ENCODE measurements around the gene PCCA.

Gene PCCA

DNA sequence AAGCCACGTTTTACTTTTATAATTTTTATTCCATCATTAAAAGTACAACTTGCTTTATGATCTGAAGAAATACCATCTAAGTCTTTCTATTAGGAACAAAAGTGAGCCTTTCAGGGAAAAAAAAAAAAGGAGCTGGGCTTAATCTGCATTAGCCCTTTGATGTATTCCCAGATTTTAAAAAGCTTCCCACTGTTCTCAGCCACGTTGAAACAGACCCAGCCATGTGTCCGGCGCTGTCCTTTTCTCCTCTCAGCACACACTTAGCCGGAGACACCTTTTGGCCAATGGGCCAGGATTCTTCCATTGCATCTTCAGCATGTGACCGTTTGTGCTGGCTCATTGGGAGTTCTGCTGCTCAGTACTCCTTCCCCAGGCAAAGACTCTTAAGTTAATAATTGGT lies 394.2 kb downstream of the PCCA start:
- DNase-seq: no peak

DNA sequence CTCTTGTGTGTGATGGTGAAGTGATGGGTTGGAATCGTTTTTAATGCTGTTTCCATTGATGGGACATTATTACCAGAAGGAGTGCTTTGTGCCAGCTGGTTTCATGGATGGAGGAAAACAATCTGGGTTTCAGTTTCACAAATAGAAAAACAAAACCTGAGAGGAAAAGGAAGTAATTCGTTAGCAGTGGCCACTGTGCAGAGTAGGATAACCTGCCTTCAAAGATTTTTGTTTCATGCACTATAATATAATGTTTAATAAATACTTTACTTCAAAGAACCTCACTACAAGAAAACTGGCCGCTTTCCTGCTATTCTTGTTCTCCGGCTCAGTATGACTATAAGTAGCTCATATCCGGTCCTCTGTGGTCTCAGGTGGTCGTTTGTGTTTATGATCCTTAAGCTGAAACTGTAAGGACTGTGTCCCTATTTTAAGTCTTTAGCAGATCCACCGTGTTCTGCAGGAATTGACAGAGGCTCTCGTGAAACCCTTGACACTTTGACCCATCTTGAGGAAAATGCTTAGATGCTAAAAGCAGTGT lies 395.0 kb downstream of the PCCA start:
- no peak for DNase-seq

DNA sequence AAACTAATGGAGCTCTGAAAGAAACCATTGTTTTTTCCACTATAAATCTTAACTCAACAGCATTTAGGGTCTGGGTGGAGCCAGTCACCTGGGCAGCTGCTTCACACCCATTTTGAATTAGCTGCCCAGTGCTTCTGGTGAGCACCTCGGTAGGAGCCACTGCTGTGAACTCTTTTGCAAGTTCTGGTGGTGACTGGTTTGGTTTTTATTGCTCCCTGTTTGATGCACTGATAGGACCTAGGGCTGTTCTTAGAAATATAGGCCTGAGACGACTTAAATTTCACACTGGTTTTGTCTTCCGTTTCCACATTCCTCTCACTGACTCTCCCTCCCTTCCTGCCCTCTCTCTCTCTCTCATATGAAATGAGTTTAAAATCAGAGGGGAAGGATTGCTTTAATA lies 395.8 kb downstream of the PCCA start:
- DNase-seq: no peak

DNA sequence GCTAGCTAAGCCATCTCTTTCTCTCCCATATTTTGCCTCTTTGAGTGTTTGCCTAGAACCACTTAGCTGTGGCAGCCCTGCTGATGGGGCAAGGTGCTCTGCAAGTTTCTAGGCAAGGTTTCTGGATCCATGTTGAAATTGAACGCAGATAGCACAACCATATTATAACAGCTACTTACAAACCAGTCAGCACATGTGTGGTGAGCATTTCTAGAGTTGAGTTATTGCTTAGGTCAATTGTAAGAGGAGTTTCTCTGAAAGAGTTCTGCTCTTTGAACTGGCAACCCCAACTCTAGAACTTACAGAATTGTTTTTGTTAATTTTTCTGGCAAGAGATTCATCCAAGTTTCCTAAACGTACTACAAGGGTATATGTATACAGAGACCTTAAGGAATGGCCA lies 396.4 kb downstream of the PCCA start:
- no peak for DNase-seq

DNA sequence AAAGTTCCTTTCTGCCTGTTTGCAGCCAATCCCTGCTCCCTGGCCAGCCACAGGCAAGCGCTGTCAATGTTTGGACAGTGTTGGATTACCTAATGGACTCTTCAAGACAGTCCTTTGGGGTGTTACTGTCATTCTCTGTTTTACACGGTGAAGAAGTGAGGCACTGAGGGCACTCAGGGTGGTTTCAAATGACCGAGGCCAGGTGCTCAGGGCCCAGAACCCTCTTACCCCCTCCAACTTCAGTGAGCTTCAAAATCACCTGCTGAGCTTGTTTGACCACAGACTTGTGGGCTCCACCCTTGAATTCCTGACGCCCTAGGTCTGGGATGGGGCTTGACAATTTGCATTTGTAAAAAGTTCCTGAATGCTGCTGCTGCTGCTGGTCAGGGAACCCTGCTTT lies 401.8 kb downstream of the PCCA start:
- no peak for DNase-seq

DNA sequence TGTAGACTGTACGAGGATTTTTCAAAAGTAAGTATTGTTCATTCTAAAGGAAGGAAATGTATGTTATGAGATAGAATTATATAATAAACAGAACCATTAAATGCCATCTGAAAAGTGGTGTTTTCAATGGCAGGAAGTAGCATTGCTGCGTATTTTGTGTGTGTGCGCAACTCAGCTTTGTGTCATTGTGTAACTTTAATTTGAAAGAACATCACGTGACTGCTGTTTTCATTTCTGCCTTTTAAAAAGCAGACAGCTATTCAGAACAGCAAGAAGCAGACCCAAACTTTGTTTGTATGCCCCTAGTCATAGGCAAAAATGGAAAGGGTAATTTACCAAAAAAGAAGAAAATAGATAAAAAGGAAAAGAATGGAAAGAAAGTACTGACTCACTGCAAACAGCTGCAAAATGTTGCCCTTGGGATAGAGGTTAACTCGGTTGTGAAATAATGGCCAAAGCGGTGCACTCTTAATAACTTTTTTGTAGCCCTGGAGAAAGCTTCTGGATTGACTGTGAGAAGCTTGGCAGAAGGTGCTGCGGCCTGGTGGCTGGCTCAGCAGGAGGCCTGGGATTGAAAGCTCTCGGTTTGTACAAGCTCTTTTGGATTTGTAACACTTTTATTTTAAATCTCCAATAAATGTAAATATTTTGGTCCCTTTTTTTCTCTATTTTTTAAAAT lies 402.4 kb downstream of the PCCA start:
- no peak for DNase-seq

DNA sequence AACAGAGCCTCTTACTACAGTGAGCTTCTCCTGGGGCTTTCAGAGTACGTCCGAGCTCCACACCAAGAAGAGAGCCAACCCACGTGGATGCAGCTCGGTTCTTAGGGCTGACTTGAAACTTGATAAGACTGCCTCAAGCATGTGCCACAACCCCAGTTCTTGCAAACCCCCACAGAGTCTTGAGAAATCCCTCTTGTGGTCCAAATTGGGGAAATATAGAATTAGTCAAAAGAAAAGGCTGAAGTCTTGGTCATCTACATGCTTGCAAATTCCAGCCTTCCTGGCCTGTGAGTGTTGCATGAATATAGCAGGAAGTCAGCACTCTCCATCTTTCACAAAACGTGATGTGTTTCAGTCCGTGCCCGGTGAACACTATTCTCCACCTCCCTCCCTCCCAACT lies 404.5 kb downstream of the PCCA start:
- no peak for DNase-seq

DNA sequence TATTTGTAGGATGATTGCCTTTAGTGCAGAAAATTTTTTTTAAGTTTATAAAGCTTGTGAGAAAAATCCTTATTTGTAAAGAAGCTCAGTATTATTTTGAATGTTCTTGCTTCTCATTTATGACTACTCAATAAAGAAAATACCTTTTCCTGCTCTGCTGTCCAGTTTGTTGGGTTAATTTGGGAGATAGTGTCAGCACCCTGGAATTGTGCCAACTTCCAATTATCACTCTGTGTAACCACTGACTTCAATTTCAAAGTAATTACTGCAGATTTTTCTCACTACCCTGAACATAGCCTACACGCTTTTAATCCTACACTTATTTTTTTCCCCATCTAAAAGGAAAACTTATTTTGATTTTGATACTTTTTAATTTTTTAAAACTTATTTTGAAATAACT lies 406.6 kb downstream of the PCCA start:
- DNase-seq: no peak

DNA sequence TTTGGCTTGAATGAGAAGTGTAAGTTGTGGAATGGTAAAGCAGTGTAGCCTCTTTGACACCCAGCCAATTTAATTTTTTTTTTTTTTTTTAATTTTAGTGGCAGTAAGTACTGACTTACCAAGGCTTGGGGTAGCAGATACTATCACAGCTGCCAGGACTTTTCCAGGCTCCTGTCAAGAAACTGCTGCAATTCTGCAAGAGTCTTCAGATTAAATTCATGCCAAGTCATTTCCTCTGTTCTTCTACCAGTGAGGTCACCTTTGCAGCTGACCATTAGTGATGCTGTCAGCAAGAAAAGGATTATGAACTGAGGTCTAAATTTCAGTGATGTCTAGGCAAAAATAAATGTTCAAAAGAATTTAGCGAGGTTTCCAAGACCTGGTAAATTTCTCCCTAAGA lies 408.5 kb downstream of the PCCA start:
- DNase-seq: no peak

DNA sequence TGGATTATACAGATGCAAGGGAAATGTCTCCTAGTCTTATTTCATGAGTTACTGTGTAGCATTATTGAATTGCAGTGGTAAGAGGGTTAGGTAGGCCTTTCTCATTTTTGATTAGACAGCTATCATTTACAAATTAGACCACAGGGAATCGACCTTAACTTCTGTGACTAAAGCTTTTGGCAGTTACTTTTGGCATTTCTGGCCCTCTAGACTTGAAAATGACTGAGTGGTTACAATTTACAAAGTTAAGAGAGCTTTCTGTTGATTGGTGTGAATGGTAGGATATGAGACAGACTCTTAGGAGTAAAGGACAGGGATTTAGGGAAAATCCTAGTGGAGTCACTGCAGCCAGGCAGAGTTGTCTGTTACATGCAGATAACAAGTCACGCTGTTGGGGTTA lies 413.6 kb downstream of the PCCA start:
- no peak for DNase-seq

DNA sequence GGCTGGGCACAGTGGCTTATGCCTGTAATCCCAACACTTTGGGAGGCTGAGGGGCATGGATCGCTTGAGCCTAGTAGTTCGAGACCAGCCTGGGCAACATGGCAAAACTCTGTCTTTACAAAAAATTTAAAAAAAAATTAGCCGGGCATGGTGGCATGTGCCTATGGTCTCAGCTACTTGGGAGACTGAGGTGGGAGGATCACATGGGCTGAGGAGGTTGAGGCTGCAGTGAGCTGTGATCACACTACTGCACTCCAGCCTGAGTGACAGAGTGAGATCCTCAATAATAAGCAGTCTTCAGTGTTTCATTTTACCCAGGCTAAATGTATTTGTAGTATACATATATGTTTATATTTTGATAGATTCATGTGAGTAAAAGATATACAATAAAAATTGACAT lies 414.7 kb downstream of the PCCA start:
- no peak for DNase-seq

DNA sequence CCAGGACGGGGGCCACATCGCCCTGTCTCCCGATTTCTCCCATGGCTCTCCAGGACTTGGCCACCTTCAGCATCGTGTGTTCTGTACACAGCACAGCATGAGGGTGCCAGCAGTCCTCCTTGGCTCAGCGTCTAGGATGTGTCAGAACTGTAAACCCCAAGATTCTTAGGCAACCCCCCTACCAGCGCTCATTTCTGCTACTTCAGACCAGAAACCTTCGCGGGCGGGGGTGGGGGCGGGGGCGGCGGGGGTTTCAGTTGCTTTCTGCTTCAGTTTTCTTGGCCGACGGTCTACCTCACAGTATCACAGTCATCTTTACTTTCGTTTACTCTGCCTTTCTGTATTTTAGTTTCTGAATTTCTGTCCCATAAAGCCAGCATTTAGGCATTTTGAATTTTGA lies 417.3 kb downstream of the PCCA start:
- no peak for DNase-seq

DNA sequence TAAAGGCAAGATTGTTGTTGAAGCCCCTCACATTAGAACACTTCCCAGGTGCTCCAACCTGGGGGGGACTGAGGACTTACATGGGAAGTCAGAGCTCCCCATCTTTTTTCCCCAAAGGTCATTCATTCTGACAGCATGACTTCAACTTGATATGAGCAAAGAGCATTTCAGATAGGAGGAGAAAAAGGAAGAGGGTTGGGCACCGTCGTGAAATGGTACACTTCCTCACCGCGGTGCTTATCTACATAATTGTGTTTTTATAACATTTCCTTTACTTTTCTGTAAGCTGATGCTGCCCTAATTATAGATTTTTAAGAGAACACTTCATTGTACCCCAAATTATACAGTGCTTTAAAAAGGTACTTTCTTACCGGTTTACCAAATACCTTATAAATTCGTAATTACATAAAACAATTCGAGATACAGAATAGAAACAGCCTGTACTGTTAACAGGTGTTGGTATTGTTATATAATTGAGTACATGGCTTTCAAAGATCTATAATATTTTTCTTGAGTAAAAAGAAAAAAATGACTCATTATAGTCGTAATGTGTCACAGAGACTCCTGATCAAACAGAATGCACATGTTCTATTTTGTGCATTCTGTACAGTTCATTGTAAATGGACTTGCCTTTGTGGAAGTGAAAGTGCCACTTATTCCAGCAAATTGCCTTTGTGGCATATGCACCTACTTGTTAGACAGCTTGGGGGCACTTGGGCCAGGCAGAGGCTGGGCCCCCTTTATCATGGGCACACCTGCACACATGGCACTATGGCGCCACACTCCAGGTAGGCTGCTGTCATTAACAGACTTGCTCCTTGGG lies 417.9 kb downstream of the PCCA start:
- no peak for DNase-seq

DNA sequence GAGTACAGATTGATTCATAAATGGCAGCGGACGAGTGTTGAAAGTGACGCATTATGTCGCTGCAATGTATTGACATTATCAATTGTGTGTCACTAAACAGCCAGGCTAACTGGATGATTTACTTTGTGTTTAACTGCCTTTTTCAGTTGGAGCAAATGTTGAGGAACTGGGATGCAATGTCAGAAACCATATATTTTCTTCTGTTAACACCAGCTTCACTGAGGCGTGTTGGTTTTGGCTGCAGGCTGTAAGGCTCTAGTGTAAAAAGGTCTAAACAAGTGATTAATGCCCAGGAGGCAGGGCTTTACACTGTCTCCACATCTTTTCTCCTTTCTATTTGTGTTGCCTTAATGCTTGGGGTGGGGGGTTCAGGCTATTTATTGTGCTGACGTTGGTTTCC lies 419.6 kb downstream of the PCCA start:
- no peak for DNase-seq

DNA sequence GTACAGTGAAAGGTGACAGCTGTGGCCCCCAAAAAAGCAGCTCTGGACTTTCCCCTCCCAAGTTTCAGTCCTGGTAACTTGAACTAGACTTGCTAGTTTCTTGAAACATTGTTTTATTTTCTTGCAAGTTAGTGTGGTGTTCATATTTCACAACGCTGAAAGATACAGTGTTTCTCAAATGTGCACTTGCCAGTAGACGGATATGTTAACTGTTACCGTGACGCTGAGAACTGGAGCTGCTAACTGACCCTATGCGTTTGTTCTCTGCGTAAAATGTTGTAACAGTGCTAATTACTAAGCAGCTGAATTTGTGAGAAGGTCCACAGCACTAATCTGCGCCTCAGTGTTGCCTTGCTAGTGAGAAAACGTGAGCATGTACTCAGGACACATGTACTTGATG lies 420.1 kb downstream of the PCCA start:
- DNase-seq: no peak

DNA sequence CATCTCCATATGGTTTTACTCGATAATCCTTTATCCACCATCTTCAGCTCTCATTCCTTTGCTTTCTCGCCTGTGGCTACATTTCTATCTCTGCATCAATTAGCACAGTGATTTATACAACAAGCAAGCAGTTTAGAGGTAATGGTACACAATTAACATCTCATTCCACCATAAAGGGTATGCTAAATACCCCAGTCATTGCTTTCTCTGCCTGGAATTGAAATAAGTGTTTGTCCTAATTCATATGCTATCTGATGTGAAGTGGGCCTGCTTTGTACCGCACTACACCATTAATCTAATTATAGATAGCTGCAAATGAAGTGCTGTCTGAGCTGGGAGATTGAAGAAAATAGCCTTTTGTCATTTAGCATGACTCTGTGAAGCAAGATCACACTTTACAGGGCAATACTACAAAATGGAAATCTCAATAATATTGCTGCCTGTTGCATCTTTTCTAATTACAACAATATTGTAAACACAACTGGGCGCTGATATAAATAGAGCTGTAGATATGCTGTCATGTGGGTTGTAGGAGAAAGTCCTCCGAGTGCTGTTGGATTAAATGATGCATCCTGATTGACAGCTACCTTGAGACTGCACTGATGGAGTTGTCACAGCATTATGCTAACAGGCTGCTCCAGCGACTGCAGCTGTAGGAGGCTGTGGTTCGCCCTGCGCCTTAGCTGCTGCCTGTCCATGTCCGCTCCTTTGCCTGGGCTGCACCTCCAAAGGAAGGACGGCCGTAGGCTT lies 421.5 kb downstream of the PCCA start:
- DNase-seq: no peak

DNA sequence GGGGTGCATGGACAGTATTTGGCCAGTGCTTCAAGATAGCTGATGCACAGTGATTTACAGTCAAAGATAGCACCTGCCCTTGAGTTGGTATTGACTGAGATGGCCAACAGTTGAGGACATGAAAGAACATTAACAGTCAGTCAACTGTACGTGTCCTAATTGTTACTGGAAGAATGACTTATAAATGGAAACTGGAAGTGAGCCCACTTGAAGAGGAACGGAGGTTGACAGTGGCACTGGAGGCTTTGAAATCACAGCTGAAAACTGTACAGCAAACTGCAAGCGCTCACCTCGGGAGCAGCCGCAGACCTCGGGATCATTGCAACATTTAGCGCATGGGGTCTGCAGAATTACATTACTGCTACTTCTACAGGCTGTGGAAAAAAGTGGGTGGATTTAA lies 422.6 kb downstream of the PCCA start:
- no peak for DNase-seq

DNA sequence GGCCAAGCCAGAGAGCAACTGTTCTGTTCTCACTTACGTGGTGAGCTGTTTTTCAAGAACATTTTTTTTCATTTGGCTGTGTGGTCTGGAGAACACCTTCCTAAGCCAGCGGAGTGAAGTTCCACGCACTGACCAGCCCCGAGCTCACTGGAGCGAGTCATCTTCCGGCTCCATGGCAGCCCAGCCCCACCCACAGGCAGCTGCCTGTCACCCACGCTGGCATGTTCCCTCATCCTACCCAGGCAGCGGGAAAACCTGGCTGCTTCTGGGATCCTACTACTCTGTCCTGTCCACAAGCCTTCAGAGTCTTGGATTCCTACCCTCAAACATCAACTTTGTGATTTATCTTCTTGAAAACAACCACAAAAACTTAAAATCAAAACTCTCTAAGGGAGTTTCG lies 423.5 kb downstream of the PCCA start:
- no peak for DNase-seq

DNA sequence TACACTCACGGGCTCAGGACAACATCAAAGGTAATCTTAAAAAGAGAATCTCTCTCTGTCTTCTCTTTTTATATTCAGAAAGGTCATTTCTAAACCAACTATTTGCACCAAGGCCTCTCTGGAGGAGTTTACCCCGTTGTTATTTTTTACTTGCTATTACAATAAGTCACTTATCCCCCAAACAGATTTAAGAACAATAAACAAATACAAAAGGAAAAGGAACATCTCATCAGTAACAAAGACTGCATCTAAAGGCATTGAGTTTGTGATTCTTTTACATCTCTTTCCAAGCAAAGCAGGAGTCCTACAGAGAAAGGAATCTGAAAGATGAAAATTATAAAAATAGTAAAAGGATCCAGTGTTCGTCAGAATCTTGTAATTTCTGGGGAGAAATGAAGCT lies 424.3 kb downstream of the PCCA start:
- DNase-seq: no peak

DNA sequence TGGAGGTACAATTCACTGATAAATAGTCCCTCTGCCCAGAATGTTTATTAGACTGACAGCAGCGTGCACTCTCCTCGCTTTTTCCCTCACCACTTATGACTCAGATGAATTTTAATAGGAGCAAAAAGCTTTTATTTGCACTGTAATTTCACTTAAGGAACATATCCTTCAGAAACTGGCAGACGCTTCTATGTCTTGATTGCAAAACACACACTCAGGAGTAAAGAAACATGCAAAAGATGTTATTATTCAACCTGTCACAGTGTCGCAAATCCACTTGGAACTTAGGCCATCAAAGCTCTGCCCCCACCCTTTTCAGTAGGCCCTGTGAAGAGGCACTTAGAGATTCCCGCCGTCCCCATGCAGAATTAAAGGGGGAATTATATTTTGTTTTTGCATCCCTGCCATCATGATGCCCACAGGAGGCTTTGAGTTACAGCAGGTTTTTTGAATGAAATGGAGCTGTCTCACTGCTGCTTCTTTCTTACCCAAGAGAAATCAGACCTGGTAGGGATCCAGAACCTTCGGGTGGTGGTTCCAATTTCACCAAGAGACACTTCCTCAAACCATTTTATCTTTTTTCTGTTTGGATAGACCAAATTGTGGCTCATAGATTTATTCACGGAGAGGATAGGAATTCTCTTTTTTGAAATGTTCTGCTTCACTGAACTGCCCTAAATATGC lies 425.2 kb downstream of the PCCA start:
- DNase-seq: no peak

DNA sequence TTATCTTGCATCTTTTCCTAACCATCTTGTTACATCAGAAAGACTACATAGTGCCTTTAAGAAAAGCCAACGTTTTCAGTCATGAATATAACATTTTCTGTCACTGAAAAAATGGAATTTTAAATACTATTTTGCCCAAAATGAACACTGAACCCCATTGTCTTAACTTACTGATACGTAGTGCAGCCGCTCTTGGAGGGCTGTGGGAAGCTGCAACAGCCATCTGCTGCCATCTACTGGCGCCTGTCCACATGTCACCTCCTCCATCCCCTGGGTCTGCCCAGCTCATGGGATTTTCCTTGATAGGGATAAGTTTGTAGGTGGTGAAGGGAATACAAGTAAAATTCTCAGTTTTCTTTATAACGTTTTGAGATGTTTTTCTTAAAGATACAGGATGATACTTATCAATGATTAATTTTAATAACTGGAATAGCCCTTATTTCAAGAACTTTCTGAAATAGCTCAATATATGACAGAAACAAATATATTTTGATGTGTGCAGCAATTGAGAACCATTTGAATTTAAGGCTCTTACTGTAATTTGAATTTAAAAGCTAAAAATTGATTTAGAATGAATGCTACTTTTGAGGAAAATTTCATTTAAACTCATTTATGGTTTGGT lies 426.0 kb downstream of the PCCA start:
- peak; percentile 58 for DNase-seq

DNA sequence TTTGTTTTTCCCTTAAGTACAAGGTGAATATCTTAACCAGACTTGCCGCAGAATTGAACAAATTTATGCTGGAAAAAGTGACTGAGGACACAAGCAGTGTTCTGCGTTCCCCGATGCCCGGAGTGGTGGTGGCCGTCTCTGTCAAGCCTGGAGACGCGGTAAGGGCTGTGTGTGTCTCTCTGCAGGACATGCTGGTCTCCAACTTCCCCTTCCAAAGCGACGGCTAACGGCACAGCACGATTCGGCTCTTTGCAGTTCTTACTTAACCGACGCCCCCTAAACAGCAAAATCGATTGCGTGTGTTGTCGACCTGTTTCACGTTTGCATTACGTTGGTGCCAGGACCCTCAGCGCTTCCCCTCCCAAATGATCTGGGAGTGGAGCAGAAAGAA lies 426.5 kb downstream of the PCCA start:
- DNase-seq: no peak

DNA sequence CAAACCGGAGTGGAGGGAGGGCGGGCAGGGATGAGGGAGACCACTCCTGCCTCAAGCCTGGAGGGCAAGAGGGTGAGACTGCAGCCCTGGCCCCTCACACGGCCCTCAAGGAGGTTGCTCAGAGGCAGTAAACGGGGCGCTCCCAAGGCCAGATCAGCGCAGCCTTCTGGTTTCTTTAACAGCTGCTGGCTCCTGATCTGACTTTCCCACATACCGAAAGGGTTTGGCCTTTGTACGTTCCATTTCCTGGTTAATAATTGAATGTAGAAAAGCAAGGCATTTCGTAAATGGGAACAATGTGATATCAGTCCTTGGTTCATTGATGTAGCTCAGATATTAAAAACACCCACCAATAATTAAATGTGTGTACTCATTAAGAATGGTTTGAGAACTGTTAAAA lies 428.2 kb downstream of the PCCA start:
- no peak for DNase-seq
